T-helper 17 cell (primary cell): Measurements from ENCODE around the gene NIT2. TPM values are rescaled to one million over a fixed set of nuclear protein-coding genes. Genes with fewer than 3 reads are reported as not detected.

ENCODE experiments used
- ATAC-seq: fragments of 150-1000 bp; cut with Tn5 transposase; 2 replicates; pipeline ENCODE4 v1.10.0; 2021; ENCODE audit warnings: mild to moderate bottlenecking, moderate library complexity
- DNase-seq, 3 donors: peaks; one replicate each; pipeline versions ENCODE4 v3.0.0 to v3.0.0-alpha.2; 2020 to 2021
- H3K9me3 ChIP-seq: one replicate; pipeline ENCODE4 v1.7.0; 2013; ENCODE audit warnings: low read length, mild to moderate bottlenecking; ENCODE audit not compliant: control insufficient read depth, poor library complexity, severe bottlenecking
- H3K27ac Mint-ChIP-seq: one replicate; pipeline ENCODE4 v1.8.0; 2022; ENCODE audit warnings: mild to moderate bottlenecking, moderate library complexity, mixed read lengths
- H3K27me3 Mint-ChIP-seq: one replicate; pipeline ENCODE4 v1.8.0; 2022; ENCODE audit warnings: mixed read lengths
- H3K36me3 Mint-ChIP-seq: one replicate; pipeline ENCODE4 v1.8.0; 2022; ENCODE audit warnings: low read depth, mixed read lengths
- H3K4me1 Mint-ChIP-seq: one replicate; pipeline ENCODE4 v1.8.0; 2022; ENCODE audit warnings: mild to moderate bottlenecking, mixed read lengths
- H3K4me3 Mint-ChIP-seq: one replicate; pipeline ENCODE4 v1.8.0; 2022; ENCODE audit warnings: mild to moderate bottlenecking, moderate library complexity, mixed read lengths
- total RNA-seq, 4 donors: library from RNA in 2 of 4; stranded (reverse) in 2 of 4; gene quantifications; one replicate each; pipeline ENCODE4 v1.2.3 and lab custom pipeline; 2022 to 2026

Gene NIT2
- total RNA-seq, 2 donors from 2014 or later = 24.0 to 30.1 TPM

DNA sequence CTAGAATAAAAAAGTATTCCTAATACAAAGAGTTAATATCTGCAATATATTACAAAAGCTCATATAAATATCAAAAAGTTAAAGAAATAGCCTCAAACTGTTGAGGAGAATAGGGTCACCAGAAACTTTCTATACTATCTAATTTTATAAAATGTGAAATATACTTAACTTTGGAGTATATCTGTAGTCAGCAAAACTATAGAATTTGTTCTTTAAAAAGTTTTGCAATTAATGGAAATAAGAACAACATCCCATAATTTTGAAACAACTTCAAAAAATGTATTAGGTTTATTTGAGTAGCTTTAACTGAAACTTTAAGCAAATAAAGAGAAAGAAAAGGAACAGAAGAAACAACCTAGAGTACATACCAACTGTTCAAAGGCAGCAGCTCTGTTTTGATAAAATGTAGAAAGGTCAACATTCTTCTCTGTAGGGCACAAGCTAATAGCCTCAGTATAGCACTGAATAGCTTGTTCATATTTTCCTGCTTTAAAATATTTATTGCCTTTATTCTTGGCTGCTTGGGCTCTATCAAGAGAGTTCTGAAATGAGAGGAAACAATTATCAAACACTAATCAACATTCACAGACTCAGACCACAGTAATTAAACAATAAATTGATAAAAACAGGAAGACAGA lies 52.0 kb downstream of the NIT2 start:
- peaks cover 15% of the 10 kb centered on the region for H3K4me1 Mint-ChIP-seq
- no peaks in the 10 kb centered on the region for H3K9me3 ChIP-seq
- DNase-seq (no peak), ATAC-seq (no peak)
- H3K27me3 Mint-ChIP-seq = no peaks in the 10 kb centered on the region
- peaks cover 11% of the 10 kb centered on the region for H3K36me3 Mint-ChIP-seq
- peak overlapping the region; percentile 75 for H3K27ac Mint-ChIP-seq
- H3K4me3 Mint-ChIP-seq = no peak overlapping the region

DNA sequence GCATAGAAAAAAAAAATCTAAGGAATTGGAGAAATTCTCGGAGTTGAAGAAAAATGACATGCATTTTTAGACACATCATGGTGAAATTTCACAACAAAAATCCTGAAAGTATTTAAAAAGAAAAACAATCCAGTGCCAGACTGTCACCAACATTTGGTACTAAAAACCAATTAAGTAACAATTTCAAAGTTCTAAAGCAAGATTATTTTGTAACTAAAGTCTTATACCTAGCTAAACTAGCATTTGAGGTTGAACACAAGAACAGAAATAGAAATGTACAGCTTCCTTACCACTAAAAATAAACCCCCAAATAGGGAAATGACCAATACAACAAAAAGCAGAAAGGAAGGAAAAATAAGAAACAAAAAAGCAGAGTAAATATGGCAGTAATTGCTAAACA lies 54.5 kb downstream of the NIT2 start:
- H3K4me1 Mint-ChIP-seq = peaks cover 18% of the 10 kb centered on the region
- H3K4me3 Mint-ChIP-seq = no peak overlapping the region
- DNase-seq (no peak), ATAC-seq (no peak)
- H3K9me3 ChIP-seq = no peaks in the 10 kb centered on the region
- H3K27ac Mint-ChIP-seq = no peak overlapping the region
- H3K36me3 Mint-ChIP-seq = peaks cover 11% of the 10 kb centered on the region
- no peaks in the 10 kb centered on the region for H3K27me3 Mint-ChIP-seq

DNA sequence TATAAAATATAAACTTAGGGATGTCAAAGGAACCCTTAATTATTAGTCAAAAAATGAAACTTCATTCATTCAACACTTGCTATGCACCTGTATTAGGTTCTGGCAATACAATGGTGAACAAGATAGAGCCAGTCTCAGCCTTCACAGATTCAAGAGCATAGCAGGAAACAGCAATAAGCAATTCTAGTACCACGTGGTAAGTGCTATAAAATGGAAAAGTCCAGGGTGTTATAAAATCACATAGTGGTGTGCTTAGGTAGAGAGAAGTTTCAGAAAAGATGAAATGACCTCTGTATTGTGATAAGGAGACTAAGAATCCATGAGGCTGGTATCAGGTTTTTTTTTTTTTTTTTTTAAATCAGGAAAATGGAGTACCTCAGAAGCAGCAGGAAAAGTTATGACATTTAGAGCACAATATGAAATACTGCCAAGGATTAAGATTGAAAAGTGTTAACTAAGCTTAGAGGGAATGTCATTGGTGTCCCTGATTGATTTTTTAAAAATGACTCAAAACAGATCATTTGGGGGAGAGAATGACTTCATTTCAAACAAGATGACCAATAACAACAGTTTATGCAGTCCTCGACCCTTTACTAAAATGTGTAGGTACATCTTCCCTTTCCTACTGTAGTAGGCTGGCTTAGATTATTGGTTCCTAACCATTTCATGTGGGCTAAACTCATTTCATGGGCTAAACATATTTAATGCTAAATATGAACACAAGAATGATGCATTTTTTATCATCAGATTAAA lies 61.3 kb downstream of the NIT2 start:
- DNase-seq = no peak
- no peak for ATAC-seq
- no peak overlapping the region for H3K27ac Mint-ChIP-seq
- H3K36me3 Mint-ChIP-seq = no peaks in the 10 kb centered on the region
- H3K4me1 Mint-ChIP-seq = peaks cover 34% of the 10 kb centered on the region
- H3K9me3 ChIP-seq = no peaks in the 10 kb centered on the region
- H3K27me3 Mint-ChIP-seq = no peaks in the 10 kb centered on the region
- H3K4me3 Mint-ChIP-seq = no peak overlapping the region

DNA sequence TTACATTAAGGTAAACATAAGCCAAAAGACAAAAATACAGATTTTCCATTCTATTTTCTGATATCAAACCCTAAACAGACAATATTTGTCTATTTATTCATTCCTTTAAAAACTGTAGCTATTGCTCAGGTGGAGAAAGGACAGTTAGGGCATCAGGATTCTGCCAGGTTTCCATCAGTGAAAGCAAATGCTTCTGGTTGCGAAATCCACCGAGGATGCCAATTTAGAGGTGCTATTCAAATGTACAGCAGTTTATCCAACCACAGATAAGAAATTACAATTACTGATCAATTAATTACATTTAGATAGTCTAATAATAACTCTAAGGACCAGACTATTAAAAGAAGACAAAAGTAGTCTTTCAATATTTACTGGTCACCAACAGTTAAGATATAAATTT lies 62.4 kb downstream of the NIT2 start:
- Mint-ChIP-seq H3K4me3 (no peak overlapping the region), H3K27ac (no peak overlapping the region), H3K36me3 (no peaks in the 10 kb centered on the region), H3K4me1 (peaks cover 39% of the 10 kb centered on the region), H3K27me3 (no peaks in the 10 kb centered on the region)
- ATAC-seq (no peak), DNase-seq (no peak)
- H3K9me3 ChIP-seq = no peaks in the 10 kb centered on the region

DNA sequence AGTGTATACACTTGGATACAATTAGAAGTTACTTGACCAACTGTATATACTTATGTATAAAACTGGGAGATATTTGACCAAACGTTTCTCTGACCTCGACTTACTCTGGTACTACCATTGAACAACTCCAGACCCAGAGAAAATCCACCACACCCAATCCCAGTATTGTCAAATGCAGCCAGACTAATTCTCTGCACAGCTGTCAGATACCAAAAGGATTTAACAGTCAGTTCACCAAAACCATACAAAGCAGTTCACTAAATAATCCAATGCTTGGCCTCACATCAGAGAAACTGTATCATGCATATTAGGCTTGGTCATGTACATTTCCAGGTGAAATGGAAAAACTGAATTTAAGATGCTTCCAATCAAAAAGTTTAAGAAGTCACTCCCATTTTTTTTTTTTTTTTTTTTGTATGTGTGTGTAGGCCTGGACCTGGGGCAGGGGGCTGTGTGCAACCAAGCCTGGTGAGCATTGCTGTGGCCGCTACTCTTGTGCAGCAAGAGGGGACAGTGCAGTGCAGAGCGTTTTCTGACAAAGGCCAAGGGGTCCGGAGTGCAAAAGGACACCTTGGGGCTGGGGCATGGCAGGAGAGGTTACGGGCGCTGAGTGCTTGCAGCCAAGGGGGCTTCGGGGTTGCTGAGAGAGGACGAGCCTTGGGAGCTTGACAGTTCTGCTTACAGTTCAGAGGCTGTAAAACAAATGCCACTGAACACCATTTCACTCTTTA lies 64.9 kb downstream of the NIT2 start:
- H3K9me3 ChIP-seq = no peaks in the 10 kb centered on the region
- no peak for DNase-seq
- Mint-ChIP-seq H3K27ac (peak overlapping the region; percentile 95), H3K4me1 (peaks cover 37% of the 10 kb centered on the region), H3K36me3 (no peaks in the 10 kb centered on the region), H3K27me3 (no peaks in the 10 kb centered on the region), H3K4me3 (peak overlapping the region; percentile 98)
- ATAC-seq = no peak

DNA sequence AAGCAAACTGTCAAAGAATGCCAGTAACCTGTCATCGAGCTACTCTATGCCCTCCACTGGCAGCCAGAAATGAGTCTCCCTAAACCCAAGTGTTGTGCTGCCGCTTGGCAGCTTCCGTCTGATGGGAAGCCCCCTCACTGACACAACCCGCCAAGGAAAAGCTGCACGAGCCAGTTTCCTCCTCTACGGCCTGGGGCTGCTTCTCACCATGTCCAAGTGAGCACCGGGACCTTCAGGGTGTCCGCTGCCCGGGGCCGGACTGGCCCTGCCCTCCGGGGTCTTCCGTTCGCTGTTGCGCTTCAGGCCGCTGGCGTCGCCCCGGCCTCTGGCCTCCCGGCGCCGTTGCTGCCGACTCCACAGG lies 65.8 kb downstream of the NIT2 start:
- DNase-seq (peak in 1 of 3 donors; percentile 22), ATAC-seq (peak; percentile 20)
- H3K4me3 Mint-ChIP-seq = peak overlapping the region; percentile 98
- H3K27ac Mint-ChIP-seq = peak overlapping the region; percentile 95
- H3K4me1 Mint-ChIP-seq = peaks cover 37% of the 10 kb centered on the region
- no peaks in the 10 kb centered on the region for H3K27me3 Mint-ChIP-seq
- no peaks in the 10 kb centered on the region for H3K36me3 Mint-ChIP-seq
- H3K9me3 ChIP-seq = no peaks in the 10 kb centered on the region

DNA sequence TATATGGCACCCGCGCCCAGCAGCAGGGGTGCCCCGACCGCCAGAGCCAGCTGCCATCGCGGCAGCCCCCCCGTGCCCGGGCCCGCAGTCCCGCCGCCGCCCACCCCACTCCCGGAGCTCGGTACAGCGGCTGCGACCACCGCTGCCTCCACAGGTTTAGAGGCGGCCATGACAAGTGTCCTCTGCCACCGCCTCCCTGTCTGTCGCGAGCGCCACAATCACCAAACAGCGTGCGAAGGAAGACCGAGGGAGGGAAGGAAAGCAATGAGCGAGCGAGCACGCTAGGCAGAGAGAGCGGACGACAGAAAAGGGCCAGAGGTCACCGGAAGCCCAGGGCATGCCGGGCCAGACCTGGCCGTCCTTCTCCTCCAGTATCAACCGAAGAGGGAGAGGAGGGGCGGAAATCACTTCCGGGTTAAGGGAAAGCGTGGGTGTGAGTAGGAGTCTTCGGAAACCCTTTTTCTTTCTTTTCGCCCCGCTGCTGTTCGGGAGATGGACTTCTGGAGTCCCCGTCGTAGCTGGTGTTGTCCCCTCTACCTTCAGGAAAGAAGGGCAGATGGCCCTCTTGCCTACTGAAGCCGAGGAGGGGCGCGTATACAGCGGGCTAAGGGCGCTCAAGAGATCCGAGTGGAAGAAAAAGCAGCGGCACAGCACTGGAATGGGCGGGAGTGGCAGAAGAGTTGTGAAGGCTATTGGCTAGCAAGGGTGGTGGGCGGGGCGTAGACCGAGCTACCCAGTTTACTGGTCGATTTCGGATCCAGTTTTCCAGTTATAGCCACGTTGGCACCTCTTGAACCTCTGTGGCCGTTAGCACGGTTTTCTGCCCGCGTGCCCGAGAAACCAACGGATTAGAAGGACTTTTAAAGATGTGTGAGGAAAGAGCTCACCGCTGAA lies 66.5 kb downstream of the NIT2 start, which contains the start of the genes LNP1 and TOMM70:
Gene LNP1, plus strand, starts transcription at position 760 of the 894 bp plus-strand sequence. CDS start 28,191 bp downstream, outside the sequence.
Gene TOMM70, minus strand, starts transcription at position 310 of the 894 bp plus-strand sequence. Its CDS starts 140 bp downstream, at position 170.
- DNase-seq (peak; percentile 84 to 88 (median 84)), ATAC-seq (peak; percentile 90)
- Mint-ChIP-seq H3K4me1 (peaks cover 36% of the 10 kb centered on the region), H3K27me3 (no peaks in the 10 kb centered on the region), H3K27ac (peak within 1 kb of the TSS; percentile 95), H3K36me3 (no peaks in the 10 kb centered on the region), H3K4me3 (peak within 1 kb of the TSS; percentile 98)
- H3K9me3 ChIP-seq = no peaks in the 10 kb centered on the region

DNA sequence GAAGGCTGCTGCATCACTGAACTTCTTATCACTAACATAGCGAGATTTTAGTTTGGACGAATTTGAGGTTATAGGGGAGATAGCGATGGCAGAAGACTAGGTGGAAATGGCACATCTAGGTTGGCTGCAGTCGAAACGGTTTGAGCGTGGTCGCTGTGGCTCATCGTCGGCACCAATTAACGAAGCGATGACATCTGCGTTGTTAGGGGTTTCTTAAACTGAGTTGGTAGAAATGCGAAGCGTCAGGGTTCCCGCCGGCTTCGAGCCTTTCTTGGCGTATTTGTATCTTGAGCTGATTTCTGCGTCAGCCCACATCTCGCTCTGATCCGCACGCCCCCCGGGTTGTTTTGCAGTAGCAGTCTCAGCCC lies 67.1 kb downstream of the NIT2 start:
- peaks cover 35% of the 10 kb centered on the region for H3K4me1 Mint-ChIP-seq
- ATAC-seq (peak; percentile 33), DNase-seq (peak; percentile 14 to 40 (median 18))

DNA sequence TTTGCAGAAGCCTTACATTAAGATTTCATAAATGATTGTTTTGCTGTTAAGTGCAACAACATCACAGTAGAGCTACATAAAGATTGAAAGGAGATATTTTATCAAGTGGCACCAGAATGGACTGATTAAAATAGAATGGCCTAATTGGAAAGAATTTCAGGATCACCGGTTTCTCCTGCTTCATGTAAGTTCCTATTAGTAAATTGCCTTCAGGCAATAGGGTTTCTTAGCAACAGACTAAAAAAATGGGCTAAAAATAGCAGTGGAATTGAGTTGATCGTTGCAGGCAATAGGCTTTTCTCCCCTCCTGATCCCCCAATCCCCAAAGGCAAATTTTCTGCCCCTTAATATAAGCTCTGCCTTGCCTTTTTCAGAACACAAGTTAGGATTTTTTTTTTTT lies 67.7 kb downstream of the NIT2 start:
- Mint-ChIP-seq H3K4me3 (peak overlapping the region; percentile 98), H3K27ac (peak overlapping the region; percentile 95), H3K4me1 (peaks cover 32% of the 10 kb centered on the region), H3K36me3 (no peaks in the 10 kb centered on the region), H3K27me3 (no peaks in the 10 kb centered on the region)
- ATAC-seq (no peak), DNase-seq (no peak)
- H3K9me3 ChIP-seq = no peaks in the 10 kb centered on the region

More for the DNA sequence above, 67.1 kb downstream of the NIT2 start:
- H3K9me3 ChIP-seq = no peaks in the 10 kb centered on the region
- Mint-ChIP-seq H3K36me3 (no peaks in the 10 kb centered on the region), H3K27ac (peak overlapping the region; percentile 95), H3K4me3 (peak overlapping the region; percentile 98), H3K27me3 (no peaks in the 10 kb centered on the region)

DNA sequence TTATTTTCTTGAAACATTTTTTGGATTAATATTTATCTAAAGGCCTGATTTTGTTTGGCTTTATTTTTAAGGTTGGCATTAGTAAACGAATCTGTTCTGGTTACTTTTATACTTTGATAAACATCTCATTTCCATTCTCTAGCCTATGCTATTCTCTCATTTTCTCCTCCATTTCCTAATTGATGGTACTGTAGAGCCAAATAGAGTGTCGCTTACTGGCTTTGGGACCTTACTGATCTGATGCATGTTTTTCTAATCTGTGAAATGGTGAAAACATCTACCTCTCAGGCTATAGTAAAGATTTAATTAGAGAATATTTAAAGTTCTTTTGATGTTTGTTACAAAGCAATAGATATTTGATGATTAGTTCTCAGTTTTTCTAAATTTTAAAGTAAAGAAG lies 68.3 kb downstream of the NIT2 start:
- DNase-seq (no peak), ATAC-seq (no peak)
- no peaks in the 10 kb centered on the region for H3K27me3 Mint-ChIP-seq
- H3K4me3 Mint-ChIP-seq = no peak overlapping the region
- H3K4me1 Mint-ChIP-seq = peaks cover 30% of the 10 kb centered on the region
- H3K9me3 ChIP-seq = no peaks in the 10 kb centered on the region
- peak overlapping the region; percentile 95 for H3K27ac Mint-ChIP-seq
- no peaks in the 10 kb centered on the region for H3K36me3 Mint-ChIP-seq

DNA sequence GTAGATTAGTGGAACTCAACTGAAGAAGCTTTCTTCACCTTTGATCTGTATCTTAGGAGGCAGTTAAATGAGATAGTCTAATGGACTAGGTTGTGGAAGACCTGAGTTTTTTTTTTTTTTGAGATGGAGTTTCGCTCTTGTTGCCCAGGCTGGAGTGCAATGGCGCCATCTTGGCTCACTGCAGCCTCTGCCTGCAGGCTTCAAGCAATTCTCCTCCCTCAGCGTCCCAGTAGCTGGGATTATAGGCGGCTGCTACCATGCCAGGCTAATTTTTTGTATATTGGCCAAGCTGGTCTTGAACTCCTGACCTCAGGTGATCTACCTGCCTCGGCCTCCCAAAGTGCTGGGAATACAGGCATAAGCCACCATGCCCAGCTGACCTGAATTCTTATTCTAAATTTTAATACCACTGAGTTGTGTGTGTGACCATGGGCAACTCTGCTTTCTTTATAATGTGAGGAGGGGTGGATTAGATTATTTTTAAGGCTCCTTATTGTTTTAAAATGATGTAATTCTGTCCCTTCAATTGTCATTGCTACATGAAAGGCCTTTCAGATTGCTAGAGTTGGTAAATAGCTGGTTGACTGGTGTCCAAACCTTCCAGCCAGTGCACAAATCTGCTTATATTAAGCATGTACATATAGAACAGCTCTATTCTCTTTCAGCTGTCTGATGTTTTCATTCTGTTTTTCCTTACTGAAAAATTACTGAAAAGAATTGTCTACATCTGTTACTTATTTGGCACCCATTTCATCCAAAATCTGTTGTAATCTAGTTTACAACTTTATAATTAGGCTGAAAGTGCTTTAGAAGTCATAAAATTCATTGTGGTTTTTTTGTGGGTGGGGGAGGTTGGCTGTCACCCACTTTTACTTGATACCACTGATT lies 69.0 kb downstream of the NIT2 start:
- DNase-seq = no peak
- H3K36me3 Mint-ChIP-seq = no peaks in the 10 kb centered on the region
- H3K27ac Mint-ChIP-seq = no peak overlapping the region
- no peaks in the 10 kb centered on the region for H3K27me3 Mint-ChIP-seq
- ATAC-seq = no peak
- no peak overlapping the region for H3K4me3 Mint-ChIP-seq
- no peaks in the 10 kb centered on the region for H3K9me3 ChIP-seq
- peaks cover 29% of the 10 kb centered on the region for H3K4me1 Mint-ChIP-seq

DNA sequence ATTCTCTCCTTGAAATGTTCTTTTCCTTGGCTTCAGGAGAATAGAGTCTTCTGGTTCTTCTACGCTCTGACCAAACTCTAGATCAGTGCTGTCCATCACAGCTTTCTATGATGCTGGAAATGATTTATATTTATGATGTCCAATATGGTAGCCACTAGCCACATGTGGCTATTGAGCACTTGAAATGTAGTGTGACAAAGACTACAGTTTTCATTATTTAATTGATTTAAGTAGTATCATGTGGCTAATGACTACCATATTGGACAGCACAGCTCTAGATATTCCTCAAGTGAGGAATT lies 69.6 kb downstream of the NIT2 start:
- DNase-seq (no peak), ATAC-seq (no peak)
- H3K27me3 Mint-ChIP-seq = no peaks in the 10 kb centered on the region
- no peaks in the 10 kb centered on the region for H3K36me3 Mint-ChIP-seq
- no peak overlapping the region for H3K27ac Mint-ChIP-seq
- no peak overlapping the region for H3K4me3 Mint-ChIP-seq
- no peaks in the 10 kb centered on the region for H3K9me3 ChIP-seq
- H3K4me1 Mint-ChIP-seq = peaks cover 26% of the 10 kb centered on the region
